ENCODE measurements around the gene CBR3. TPM values are rescaled to one million over a fixed set of nuclear protein-coding genes. Genes with fewer than 3 reads are reported as not detected.
A peak's percentile ranks its signal among the peaks of the same experiment; 100 is the strongest.
"Not testable (repeated sequence)": the region's sequence is repeated elsewhere in the genome, so short reads cannot be mapped to it uniquely, and the experiment has no call there.

Gene CBR3
- polyA plus RNA-seq, 1 experiment = 10.2 TPM

DNA sequence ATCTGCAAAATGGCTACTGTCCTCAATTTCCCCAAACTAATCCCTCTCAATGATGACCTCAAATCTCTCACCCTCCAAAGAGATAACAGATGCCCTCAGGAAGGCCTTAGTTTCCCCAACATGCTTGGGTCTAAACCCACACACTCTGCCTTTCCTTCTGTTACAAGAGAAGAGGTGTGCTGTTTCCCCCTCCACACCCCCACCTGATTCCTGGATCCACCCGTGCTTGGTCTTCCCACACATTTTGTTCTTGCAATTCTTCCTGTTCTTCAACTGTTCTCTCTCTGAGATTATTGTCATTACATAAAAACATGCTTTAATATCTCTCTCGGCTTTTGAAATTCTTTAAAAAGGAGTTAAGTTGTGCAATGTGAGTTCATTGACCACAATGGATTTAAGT, 5.7 kb upstream of the CBR3 start:
- no peaks in the 10 kb centered on the region for H3K27me3 ChIP-seq (ENCODE audit: control insufficient read depth, insufficient read depth, low read length)
- DNase-seq (ENCODE audit: low read depth, low spot score) = no peak
- H3K9me3 ChIP-seq (ENCODE audit: control insufficient read depth, insufficient read depth, low read length) = no peaks in the 10 kb centered on the region
- H3K4me3 ChIP-seq (ENCODE audit: low read depth, low read length) = no peak overlapping the region
- POLR2A ChIA-PET = no interaction called here
- TF ChIP-seq, protein P1, sequence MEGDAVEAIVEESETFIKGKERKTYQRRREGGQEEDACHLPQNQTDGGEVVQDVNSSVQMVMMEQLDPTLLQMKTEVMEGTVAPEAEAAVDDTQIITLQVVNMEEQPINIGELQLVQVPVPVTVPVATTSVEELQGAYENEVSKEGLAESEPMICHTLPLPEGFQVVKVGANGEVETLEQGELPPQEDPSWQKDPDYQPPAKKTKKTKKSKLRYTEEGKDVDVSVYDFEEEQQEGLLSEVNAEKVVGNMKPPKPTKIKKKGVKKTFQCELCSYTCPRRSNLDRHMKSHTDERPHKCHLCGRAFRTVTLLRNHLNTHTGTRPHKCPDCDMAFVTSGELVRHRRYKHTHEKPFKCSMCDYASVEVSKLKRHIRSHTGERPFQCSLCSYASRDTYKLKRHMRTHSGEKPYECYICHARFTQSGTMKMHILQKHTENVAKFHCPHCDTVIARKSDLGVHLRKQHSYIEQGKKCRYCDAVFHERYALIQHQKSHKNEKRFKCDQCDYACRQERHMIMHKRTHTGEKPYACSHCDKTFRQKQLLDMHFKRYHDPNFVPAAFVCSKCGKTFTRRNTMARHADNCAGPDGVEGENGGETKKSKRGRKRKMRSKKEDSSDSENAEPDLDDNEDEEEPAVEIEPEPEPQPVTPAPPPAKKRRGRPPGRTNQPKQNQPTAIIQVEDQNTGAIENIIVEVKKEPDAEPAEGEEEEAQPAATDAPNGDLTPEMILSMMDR (IDR thresholded peaks at IDR 0.05; ENCODE audit: low read depth, low read length) = no peak
- no peak overlapping the region for H3K27ac ChIP-seq (ENCODE audit: low read depth, low read length)
- CTCF ChIA-PET = no interaction called here

DNA sequence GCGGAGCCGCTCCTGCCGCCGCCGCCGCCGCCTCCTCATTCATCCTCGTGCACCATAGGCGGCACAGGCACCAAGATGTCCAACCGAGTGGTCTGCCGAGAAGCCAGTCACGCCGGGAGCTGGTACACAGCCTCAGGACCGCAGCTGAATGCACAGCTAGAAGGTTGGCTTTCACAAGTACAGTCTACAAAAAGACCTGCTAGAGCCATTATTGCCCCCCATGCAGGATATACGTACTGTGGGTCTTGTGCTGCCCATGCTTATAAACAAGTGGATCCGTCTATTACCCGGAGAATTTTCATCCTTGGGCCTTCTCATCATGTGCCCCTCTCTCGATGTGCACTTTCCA, 4.5 kb upstream of the CBR3 start:
- H3K9me3 ChIP-seq (ENCODE audit: control insufficient read depth, insufficient read depth, low read length); DNase-seq (ENCODE audit: low read depth, low spot score); CTCF ChIA-PET; H3K27ac ChIP-seq (ENCODE audit: low read depth, low read length); H3K27me3 ChIP-seq (ENCODE audit: control insufficient read depth, insufficient read depth, low read length): not testable (repeated sequence)
- H3K4me3 ChIP-seq (ENCODE audit: low read depth, low read length) = peak overlapping the region; percentile 41; the same call in 1 of the 2 replicates
- POLR2A ChIA-PET = interaction anchor here (0.6 kb wide), 1 partner anchor 203 kb away, joined by 9 read pairs; no protein-coding TSS in a partner anchor

DNA sequence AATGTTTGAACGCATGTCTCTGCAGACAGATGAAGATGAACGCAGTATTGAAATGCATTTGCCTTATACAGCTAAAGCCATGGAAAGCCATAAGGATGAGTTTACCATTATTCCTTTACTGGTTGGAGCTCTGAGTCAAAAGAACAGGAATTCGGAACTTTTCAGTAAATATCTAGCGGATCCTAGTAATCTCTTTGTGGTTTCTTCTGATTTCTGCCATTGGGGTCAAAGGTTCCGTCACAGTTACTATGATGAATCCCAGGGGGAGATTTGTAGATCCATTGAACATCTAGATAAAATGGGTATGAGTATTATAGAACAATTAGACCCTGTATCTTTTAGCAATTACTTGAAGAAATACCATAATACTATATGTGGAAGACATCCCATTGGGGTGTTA, 4.0 kb upstream of the CBR3 start:
- CTCF ChIA-PET; POLR2A ChIA-PET; H3K9me3 ChIP-seq (ENCODE audit: control insufficient read depth, insufficient read depth, low read length); H3K27ac ChIP-seq (ENCODE audit: low read depth, low read length); H3K27me3 ChIP-seq (ENCODE audit: control insufficient read depth, insufficient read depth, low read length); H3K4me3 ChIP-seq (ENCODE audit: low read depth, low read length); DNase-seq (ENCODE audit: low read depth, low spot score): not testable (repeated sequence)

DNA sequence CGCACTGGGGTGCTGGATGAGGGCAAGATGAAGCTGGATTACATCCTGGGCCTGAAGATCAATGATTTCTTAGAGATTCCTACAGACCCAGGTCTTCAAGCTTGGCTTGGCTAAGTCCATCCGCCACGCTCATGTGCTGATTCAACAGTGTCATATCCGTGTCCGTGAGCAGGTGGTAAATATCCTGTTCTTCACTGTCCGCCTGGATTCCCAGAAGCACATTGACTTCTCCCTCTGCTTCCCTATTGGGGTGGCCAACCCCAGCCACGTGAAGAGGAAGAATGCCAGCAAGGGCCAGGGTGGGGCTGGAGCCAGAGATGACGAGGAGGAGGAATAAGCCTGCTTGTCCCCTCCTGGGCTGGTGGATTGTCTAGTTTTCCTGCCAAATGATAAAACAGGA, 2.2 kb upstream of the CBR3 start:
- TF ChIP-seq, protein P1 (IDR thresholded peaks at IDR 0.05; ENCODE audit: low read depth, low read length) = no peak
- CTCF ChIA-PET = interaction anchor here (0.7 to 1.1 kb wide), 3 partner anchors 8 to 366 kb away, joined by 4 to 5 read pairs (median 5); no protein-coding TSS in a partner anchor
- H3K27me3 ChIP-seq (ENCODE audit: control insufficient read depth, insufficient read depth, low read length) = no peaks in the 10 kb centered on the region
- no peak for DNase-seq (ENCODE audit: low read depth, low spot score)
- no peak overlapping the region for H3K4me3 ChIP-seq (ENCODE audit: low read depth, low read length)
- POLR2A ChIA-PET = no interaction called here
- no peak overlapping the region for H3K27ac ChIP-seq (ENCODE audit: low read depth, low read length)
- H3K9me3 ChIP-seq (ENCODE audit: control insufficient read depth, insufficient read depth, low read length) = no peaks in the 10 kb centered on the region; the same call in 1 of the 2 replicates

DNA sequence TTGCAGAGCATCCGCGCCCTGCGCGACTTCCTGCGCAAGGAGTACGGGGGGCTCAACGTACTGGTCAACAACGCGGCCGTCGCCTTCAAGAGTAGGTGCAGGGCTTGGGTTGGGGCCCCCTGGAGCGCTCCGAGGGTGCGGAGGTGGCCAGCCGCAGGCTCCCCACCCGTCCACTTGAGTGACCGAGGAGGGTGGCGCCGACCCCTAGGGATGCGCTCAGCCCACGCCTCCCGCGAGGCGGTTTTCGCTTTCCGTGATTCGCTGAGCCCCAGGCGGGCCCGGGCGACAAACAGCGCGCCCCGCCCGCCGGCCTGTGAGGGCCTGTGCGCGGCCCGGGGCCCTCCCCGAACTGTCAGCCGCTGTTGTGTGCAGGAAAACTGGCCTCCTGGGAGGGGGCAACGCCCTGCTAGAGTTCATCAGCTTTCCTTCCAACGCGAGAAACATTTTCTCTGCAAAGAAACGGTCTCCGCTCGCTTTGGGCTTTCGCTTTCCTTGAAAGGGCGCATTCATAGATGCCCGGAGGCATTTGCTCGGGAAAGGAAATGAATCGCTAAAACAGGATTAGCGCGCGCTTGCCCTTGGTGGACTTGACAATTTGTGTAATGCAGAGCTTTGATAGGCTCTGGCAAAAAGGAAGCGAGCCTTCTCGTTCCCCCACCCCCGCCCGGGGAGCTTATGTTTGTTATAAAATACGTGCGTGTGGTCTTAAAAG, 668 bp downstream of the CBR3 start:
- ChIA-PET POLR2A (interaction anchor here (0.6 to 2.0 kb wide), 9 partner anchors 8 to 184 kb away, joined by 3 to 11 read pairs (median 5); partner anchors contain the start of genes CBR1, MORC3 and SETD4), CTCF (interaction anchor here (0.6 to 1.6 kb wide), 2 partner anchors 13 to 186 kb away, joined by 3 read pairs; no protein-coding TSS in a partner anchor)
- H3K27ac ChIP-seq (ENCODE audit: low read depth, low read length) = peak overlapping the region; percentile 84
- TF ChIP-seq, protein P1 (IDR thresholded peaks at IDR 0.05; ENCODE audit: low read depth, low read length) = no peak
- no peaks in the 10 kb centered on the region; the same call in 1 of the 2 replicates for H3K9me3 ChIP-seq (ENCODE audit: control insufficient read depth, insufficient read depth, low read length)
- no peak for DNase-seq (ENCODE audit: low read depth, low spot score)
- H3K27me3 ChIP-seq (ENCODE audit: control insufficient read depth, insufficient read depth, low read length) = no peaks in the 10 kb centered on the region
- H3K4me3 ChIP-seq (ENCODE audit: low read depth, low read length) = peak overlapping the region; percentile 76

DNA sequence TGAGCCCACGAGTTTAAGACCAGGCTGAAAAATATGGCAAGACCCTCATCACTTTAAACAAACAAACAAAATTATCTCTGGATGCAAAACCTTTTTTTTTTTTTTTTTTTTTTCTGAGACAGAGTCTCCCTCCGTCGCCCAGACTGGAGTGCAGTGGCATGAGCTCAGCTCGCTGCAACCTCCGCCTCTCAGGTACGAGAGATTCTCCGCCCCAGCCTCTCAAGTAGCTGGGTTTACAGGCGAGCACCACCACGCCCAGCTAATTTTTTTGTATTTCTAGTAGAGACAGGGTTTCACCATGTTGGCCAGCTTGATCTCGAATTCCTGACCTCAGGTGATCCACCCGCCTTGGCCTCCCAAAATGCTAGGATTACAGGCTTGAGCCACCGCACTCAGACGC, 4.9 kb downstream of the CBR3 start:
- not testable (repeated sequence) for H3K27me3 ChIP-seq (ENCODE audit: control insufficient read depth, insufficient read depth, low read length); DNase-seq (ENCODE audit: low read depth, low spot score); H3K9me3 ChIP-seq (ENCODE audit: control insufficient read depth, insufficient read depth, low read length); H3K27ac ChIP-seq (ENCODE audit: low read depth, low read length); H3K4me3 ChIP-seq (ENCODE audit: low read depth, low read length)
- CTCF ChIA-PET = interaction anchor here (0.6 to 1.6 kb wide), 4 partner anchors 13 to 249 kb away, joined by 3 to 7 read pairs (median 6); no protein-coding TSS in a partner anchor
- POLR2A ChIA-PET = interaction anchor here (0.6 to 1.3 kb wide), 2 partner anchors 121 to 180 kb away, joined by 3 to 5 read pairs; partner anchors contain the start of gene MORC3

Data from AG04450 (cell line).